A549 (cell line): Measurements from ENCODE around the gene ARHGAP22. TPM values are rescaled to one million over a fixed set of nuclear protein-coding genes. Genes with fewer than 3 reads are reported as not detected.
A peak's percentile ranks its signal among the peaks of the same experiment; 100 is the strongest.

Experiments
- ATAC-seq, 2 experiments: fragments of 200-7000 bp in 1 of 2; fragments of >200 bp in 1 of 2; cut with Nextera tagmentation in 1 of 2; cut with Tn5 transposase in 1 of 2; 3 replicates each; pipeline versions ENCODE4 v1.8.0 to v1.9.1; 2018 to 2020; ENCODE audit warnings: mild to moderate bottlenecking in 1 of 2, moderate library complexity in 1 of 2
- CTCF ChIA-PET: fragments of 300-600 bp; sonication (Branson Sonifier 250); formaldehyde crosslinking; extraction: SDS; loops from one replicate; lab custom pipeline; 2021; ENCODE audit warnings: antibody characterized with exemption, inconsistent platforms; lab: Yijun Ruan, JAX
- POLR2A ChIA-PET: fragments of 350-600 bp; formaldehyde crosslinking; extraction: SDS; loops from one replicate; lab custom pipeline; 2021; ENCODE audit warnings: antibody characterized with exemption, inconsistent platforms; lab: Yijun Ruan, JAX
- DNase-seq, 2 experiments: peaks; one replicate each; pipeline versions ENCODE4 v3.0.0 to v3.0.0-alpha.2; 2011 to 2016; ENCODE audit warnings: low read depth in 1 of 2, low spot score in 1 of 2
- FAIRE-seq: peaks from 2 replicates; lab custom pipeline; 2011; peaks lifted over from hg19 to GRCh38; lab: Jason Lieb, UNC
- H3K27ac ChIP-seq, 2 experiments: fragments of >200 bp; sonication (Bioruptor Twin); formaldehyde crosslinking; 3 replicates each; pipeline ENCODE4 v1.5.1; 2016 to 2017
- H3K4me1 ChIP-seq: fragments of >200 bp; sonication (Bioruptor Twin); formaldehyde crosslinking; 3 replicates; pipeline ENCODE4 v1.6.1; 2016
- H3K4me2 ChIP-seq: fragments of >200 bp; sonication (Bioruptor Twin); formaldehyde crosslinking; 3 replicates; pipeline ENCODE4 v1.6.1; 2016
- H3K4me3 ChIP-seq: fragments of >200 bp; sonication (Bioruptor Twin); formaldehyde crosslinking; 3 replicates; pipeline ENCODE4 v1.5.1; 2016
- H3K9me3 ChIP-seq: fragments of >200 bp; sonication (Bioruptor Twin); formaldehyde crosslinking; 3 replicates; pipeline ENCODE4 v1.6.1; 2016
- CBX2 ChIP-seq: fragments of 200-600 bp; sonication (generic); IDR thresholded peaks from 2 replicates; pipeline ENCODE4 v1.6.1; 2016; ENCODE audit warnings: low read depth, mild to moderate bottlenecking, borderline replicate concordance
- CHD4 ChIP-seq: fragments of 200-600 bp; sonication (generic); IDR thresholded peaks from 2 replicates; pipeline ENCODE4 v1.6.1; 2016; ENCODE audit warnings: antibody characterized with exemption, mild to moderate bottlenecking, borderline replicate concordance
- EHMT2 ChIP-seq: fragments of 200-600 bp; sonication (generic); IDR thresholded peaks from 2 replicates; pipeline ENCODE4 v1.6.1; 2016; ENCODE audit warnings: antibody characterized with exemption, low read depth, mild to moderate bottlenecking, moderate library complexity
- EP300 ChIP-seq, 2 experiments: fragments of >200 bp; sonication (Bioruptor Twin); formaldehyde crosslinking; IDR thresholded peaks; 2 replicates in 1 of 2; 3 replicates in 1 of 2; pipeline ENCODE4 v1.6.1; 2016 to 2017
- ESRRA ChIP-seq: fragments of 150-350 bp; IDR thresholded peaks from 2 replicates; pipeline ENCODE4 v1.6.1; 2014; ENCODE audit warnings: mild to moderate bottlenecking, low read length, borderline replicate concordance
- HEYL ChIP-seq: fragments of 250-450 bp; sonication (Bioruptor Pico); IDR thresholded peaks from 2 replicates; pipeline ENCODE4 v1.8.0; 2021; ENCODE audit warnings: mild to moderate bottlenecking, moderate library complexity
- HOXB13 ChIP-seq: fragments of 250-450 bp; sonication (Bioruptor Pico); IDR thresholded peaks from 2 replicates; pipeline ENCODE4 v1.5.0; 2020; ENCODE audit warnings: low read depth, mild to moderate bottlenecking, moderate library complexity
- MAFK ChIP-seq: fragments of 450-650 bp; IDR thresholded peaks from 2 replicates; pipeline ENCODE4 v1.6.1; 2014; ENCODE audit not compliant: partially characterized antibody
- NFE2L2 ChIP-seq: fragments of 150-350 bp; conservative IDR thresholded peaks from 2 replicates; pipeline ENCODE4 v1.6.1; 2014; ENCODE audit warnings: low read length
- NR3C1 ChIP-seq: fragments of >200 bp; sonication (Bioruptor Twin); formaldehyde crosslinking; IDR thresholded peaks from 3 replicates; pipeline ENCODE4 v1.6.1; 2017
- POLR2AphosphoS2 ChIP-seq: conservative IDR thresholded peaks from 2 replicates; pipeline ENCODE4 v1.6.1; 2012; ENCODE audit warnings: low read length, improper control_type of control experiment, inconsistent platforms
- TFCP2L1 ChIP-seq: fragments of 250-450 bp; sonication (Bioruptor Pico); IDR thresholded peaks from 2 replicates; pipeline ENCODE4 v1.5.0; 2021; ENCODE audit warnings: mild to moderate bottlenecking
- ZFP36 ChIP-seq: fragments of 450-650 bp; IDR thresholded peaks from 2 replicates; pipeline ENCODE4 v1.6.1; 2014; ENCODE audit warnings: borderline replicate concordance; ENCODE audit not compliant: partially characterized antibody
- ZNF302 ChIP-seq: fragments of 250-450 bp; sonication (Bioruptor Pico); IDR thresholded peaks from 2 replicates; pipeline ENCODE4 v1.9.0; 2021; ENCODE audit warnings: inconsistent platforms, mild to moderate bottlenecking, moderate library complexity
- WGBS: methylation state at CpG from one replicate; pipeline ENCODE4 v1.1.6; 2017; ENCODE audit errors: missing lambda C conversion rate; 5-methylcytosine and 5-hydroxymethylcytosine counted together
- polyA plus RNA-seq, 4 experiments: library from polyadenylated mRNA; depleted of rRNA in 3 of 4; stranded (reverse); fragments of >200 nt; fragmentation: RNase III in 1 of 4; extraction: RNeasy Plus Mini Kit Qiagen cat#74134 plus additional on column Dnase treatment in 1 of 4; gene quantifications; 2 replicates in 3 of 4; 3 replicates in 1 of 4; pipeline ENCODE4 v1.2.3, GENCODE V29; 2011 to 2017
- TF ChIP-seq, protein P1 (sequence below): fragments of 450-650 bp; IDR thresholded peaks from 2 replicates; pipeline ENCODE4 v1.6.1; 2014; ENCODE audit warnings: antibody characterized with exemption
- TF ChIP-seq, protein P2 (sequence below): fragments of 200-600 bp; sonication (generic); IDR thresholded peaks from 2 replicates; pipeline ENCODE4 v1.6.1; 2016; ENCODE audit warnings: antibody characterized with exemption, mild to moderate bottlenecking, moderate library complexity

Gene ARHGAP22
- polyA plus RNA-seq, 2 of the 4 experiments (the other 2 are of a cell fraction), result 1.9 to 3.2 TPM

DNA sequence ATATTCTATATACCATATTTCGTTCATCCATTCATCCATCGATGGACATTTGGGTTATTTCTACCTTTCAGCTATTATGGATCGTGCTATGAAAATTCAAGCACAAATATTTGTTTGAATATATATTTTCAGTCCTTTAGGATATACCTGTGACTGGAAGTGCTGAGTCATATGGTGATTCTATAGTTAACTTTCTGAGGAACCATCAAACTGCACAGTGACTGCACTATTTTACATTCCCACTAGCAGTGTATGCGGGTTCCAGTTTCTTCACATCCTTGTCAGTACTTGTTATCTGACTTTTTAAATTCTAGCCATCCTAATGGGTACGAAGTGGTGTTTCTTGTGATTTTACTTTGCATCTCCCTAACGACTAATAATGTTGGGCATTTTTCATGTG lies 194.4 kb downstream of the ARHGAP22 start:
- WGBS, result 83% methylated on average over 6 of the region's 6 CpGs
- DNase-seq (no peak), ATAC-seq (no peak), FAIRE-seq (no peak)
- ChIA-PET POLR2A (no interaction called here), CTCF (no interaction called here)
- Histone ChIP-seq H3K27ac (no peak overlapping the region), H3K4me2 (no peak overlapping the region), H3K9me3 (peaks cover 11% of the 10 kb centered on the region), H3K4me1 (peaks cover 15% of the 10 kb centered on the region), H3K4me3 (no peak overlapping the region)
- TF ChIP-seq NR3C1 (no peak), MAFK (peak; percentile 61), NFE2L2 (no peak), TFCP2L1 (CRISPR knock-in tag) (no peak)

DNA sequence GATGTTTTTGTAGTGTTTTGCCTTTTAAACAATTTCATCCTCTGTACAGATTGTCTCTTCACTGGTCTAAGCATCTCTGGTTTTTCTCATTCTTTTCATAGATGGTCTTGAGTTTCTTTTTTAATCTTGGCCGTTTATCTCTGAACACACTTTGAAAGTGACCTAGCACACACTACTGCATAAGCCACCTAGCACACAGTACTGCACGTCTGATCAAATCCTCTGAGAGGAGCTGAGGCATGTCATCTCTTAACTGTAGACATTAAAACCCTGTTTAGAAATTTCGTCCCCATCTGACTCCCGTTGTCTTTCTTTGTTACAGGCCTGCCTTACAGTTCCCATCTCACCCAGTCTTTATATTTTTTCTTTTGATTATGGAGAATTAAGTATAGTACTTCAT lies 198.2 kb downstream of the ARHGAP22 start:
- ATAC-seq (0 out of 6 replicates have a peak, but pooled peaks of 1 of the 2 experiments have one; percentile 19), FAIRE-seq (no peak), DNase-seq (no peak)
- H3K4me3 ChIP-seq, result no peak overlapping the region
- ChIA-PET CTCF (interaction anchor here (0.7 to 1.5 kb wide), 3 partner anchors 23 to 43 kb away, joined by 3 to 5 read pairs (median 4); no protein-coding TSS in a partner anchor), POLR2A (no interaction called here)
- H3K4me1 ChIP-seq, result peaks cover 8% of the 10 kb centered on the region
- no peak for TF ChIP-seq CBX2
- TF ChIP-seq, protein P1, sequence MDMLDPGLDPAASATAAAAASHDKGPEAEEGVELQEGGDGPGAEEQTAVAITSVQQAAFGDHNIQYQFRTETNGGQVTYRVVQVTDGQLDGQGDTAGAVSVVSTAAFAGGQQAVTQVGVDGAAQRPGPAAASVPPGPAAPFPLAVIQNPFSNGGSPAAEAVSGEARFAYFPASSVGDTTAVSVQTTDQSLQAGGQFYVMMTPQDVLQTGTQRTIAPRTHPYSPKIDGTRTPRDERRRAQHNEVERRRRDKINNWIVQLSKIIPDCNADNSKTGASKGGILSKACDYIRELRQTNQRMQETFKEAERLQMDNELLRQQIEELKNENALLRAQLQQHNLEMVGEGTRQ, result no peak
- TF ChIP-seq HOXB13, result no peak
- TF ChIP-seq, protein P2, sequence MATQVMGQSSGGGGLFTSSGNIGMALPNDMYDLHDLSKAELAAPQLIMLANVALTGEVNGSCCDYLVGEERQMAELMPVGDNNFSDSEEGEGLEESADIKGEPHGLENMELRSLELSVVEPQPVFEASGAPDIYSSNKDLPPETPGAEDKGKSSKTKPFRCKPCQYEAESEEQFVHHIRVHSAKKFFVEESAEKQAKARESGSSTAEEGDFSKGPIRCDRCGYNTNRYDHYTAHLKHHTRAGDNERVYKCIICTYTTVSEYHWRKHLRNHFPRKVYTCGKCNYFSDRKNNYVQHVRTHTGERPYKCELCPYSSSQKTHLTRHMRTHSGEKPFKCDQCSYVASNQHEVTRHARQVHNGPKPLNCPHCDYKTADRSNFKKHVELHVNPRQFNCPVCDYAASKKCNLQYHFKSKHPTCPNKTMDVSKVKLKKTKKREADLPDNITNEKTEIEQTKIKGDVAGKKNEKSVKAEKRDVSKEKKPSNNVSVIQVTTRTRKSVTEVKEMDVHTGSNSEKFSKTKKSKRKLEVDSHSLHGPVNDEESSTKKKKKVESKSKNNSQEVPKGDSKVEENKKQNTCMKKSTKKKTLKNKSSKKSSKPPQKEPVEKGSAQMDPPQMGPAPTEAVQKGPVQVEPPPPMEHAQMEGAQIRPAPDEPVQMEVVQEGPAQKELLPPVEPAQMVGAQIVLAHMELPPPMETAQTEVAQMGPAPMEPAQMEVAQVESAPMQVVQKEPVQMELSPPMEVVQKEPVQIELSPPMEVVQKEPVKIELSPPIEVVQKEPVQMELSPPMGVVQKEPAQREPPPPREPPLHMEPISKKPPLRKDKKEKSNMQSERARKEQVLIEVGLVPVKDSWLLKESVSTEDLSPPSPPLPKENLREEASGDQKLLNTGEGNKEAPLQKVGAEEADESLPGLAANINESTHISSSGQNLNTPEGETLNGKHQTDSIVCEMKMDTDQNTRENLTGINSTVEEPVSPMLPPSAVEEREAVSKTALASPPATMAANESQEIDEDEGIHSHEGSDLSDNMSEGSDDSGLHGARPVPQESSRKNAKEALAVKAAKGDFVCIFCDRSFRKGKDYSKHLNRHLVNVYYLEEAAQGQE, result no peak
- H3K4me2 ChIP-seq, result no peak overlapping the region
- H3K9me3 ChIP-seq, result no peaks in the 10 kb centered on the region
- WGBS, result 93% methylated on average over 4 of the region's 4 CpGs
- H3K27ac ChIP-seq, result 0 out of 6 replicates have a peak overlapping the region, but pooled peaks of 1 of the 2 experiments have one; percentile 35

DNA sequence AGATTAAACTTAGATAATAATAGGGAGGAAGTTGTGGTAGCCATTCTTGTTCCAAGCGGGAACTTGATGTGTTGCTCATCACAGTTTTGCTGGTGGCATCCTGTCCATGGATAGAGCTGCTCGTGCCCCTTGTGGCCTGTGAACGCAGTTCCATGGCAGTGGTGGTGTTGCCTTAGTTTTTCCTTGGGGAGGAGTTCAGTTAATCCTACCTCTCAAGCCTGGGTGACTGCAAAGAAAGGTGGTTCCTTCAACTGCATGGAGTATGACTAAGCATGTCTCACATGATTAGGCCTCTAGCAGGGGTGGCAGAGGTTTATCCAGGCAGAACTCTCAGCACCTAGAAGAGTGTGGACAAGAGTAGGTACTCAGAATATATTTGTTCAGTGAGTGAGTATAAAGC lies 198.7 kb downstream of the ARHGAP22 start:
- Histone ChIP-seq H3K4me2 (0 out of 3 replicates have a peak overlapping the region, but pooled peaks have one; percentile 1), H3K4me1 (peaks cover 8% of the 10 kb centered on the region), H3K9me3 (no peaks in the 10 kb centered on the region), H3K4me3 (no peak overlapping the region), H3K27ac (peak overlapping the region in 1 of 2 experiments; percentile 35; a peak in 1 of 6 replicates)
- ATAC-seq, result peak; percentile 73 to 76
- TF ChIP-seq ZFP36 (no peak), ESRRA (no peak), CHD4 (no peak), EHMT2 (no peak), EP300 (IDR thresholded peaks at IDR 0.05) (no peak), POLR2AphosphoS2 (no peak), HEYL (CRISPR knock-in tag) (no peak), ZNF302 (CRISPR knock-in tag) (no peak)
- TF ChIP-seq, protein P2, result no peak
- TF ChIP-seq, protein P1, result no peak
- FAIRE-seq, result no peak
- POLR2A ChIA-PET, result no interaction called here
- CTCF ChIA-PET, result interaction anchor here (0.7 to 1.5 kb wide), 3 partner anchors 23 to 42 kb away, joined by 3 to 5 read pairs (median 4); no protein-coding TSS in a partner anchor
- DNase-seq, result peak; percentile 2 to 32
- 67% methylated on average over 3 of the region's 3 CpGs for WGBS
